HL-60 (cell line): ENCODE measurements around the gene ALDH1A1.

Source experiments
- DNase-seq, 2 experiments: peaks; one replicate each; pipeline ENCODE4 v3.0.0-alpha.2; 2010 to 2020; ENCODE audit warnings: low read depth in 1 of 2, low spot score in 1 of 2
- H3K27ac ChIP-seq: fragments of 250-450 bp; sonication (Bioruptor Pico); replicated peaks from 2 replicates; pipeline ENCODE4 v1.5.1; 2020; ENCODE audit warnings: mild to moderate bottlenecking, moderate library complexity
- H3K27me3 ChIP-seq: fragments of 250-450 bp; sonication (Bioruptor Pico); 2 replicates; pipeline ENCODE4 v1.5.1; 2021; ENCODE audit warnings: mild to moderate bottlenecking, moderate library complexity; ENCODE audit not compliant: insufficient read depth, poor library complexity, severe bottlenecking
- H3K4me3 ChIP-seq: replicated peaks from 2 replicates; pipeline ENCODE4 v1.5.1; 2011; ENCODE audit warnings: mild to moderate bottlenecking, control low read depth, low read length; ENCODE audit not compliant: insufficient read depth
- CTCF ChIP-seq: IDR thresholded peaks from one replicate; pipeline ENCODE4 v1.5.1; 2011; ENCODE audit warnings: low read length, control low read depth, inconsistent platforms; ENCODE audit not compliant: insufficient read depth
- GABPA ChIP-seq: IDR thresholded peaks from 2 replicates; pipeline ENCODE4 v1.6.1; 2012; ENCODE audit warnings: low read depth
- POLR2AphosphoS5 ChIP-seq: IDR thresholded peaks from 2 replicates; pipeline ENCODE4 v1.6.1; 2012; ENCODE audit warnings: low read depth
- REST ChIP-seq: IDR thresholded peaks from 2 replicates; pipeline ENCODE4 v1.6.1; 2012; ENCODE audit warnings: low read depth; ENCODE audit not compliant: insufficient replicate concordance
- SPI1 ChIP-seq: IDR thresholded peaks from 2 replicates; pipeline ENCODE4 v1.6.1; 2012; ENCODE audit warnings: low read depth, mild to moderate bottlenecking, borderline replicate concordance

The ALDH1A1 gene

DNA sequence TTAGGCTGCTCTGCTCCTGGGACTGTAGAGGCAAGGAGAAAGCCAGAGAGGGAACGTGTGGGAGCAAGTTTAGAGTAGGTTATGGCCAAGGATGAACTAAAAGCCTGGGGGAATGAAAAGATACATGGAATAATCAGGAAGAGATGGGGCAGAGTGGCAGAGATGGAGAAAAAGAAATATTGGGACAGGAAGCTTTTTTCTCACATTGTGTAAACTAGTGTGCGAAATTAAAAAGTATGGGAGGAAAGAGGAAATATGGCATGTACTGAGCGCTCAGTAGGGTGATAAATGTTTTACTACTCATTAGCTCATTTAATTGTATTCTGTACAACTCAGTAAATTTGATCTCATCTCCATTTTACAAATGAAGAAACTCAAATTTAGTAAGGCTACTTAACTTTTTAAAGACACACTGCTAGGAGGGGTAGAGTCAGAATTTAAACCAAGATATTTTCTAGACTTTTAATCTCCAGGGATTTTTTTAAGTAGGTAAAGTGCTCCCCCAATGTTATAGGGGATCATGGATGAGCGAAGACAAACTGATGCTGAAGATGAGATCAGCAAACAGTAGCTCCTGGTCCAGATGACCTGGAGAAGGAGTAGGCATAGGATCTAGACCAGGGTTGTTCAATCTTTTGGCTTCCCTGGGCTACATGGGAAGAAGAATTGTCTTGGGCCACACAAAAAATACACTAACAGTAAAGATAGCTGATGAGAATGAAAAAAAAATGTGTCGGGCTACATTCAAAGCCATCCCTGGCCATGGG is 30.8 kb downstream of the ALDH1A1 start:
- Histone ChIP-seq H3K27me3 (no peaks in the 10 kb centered on the region), H3K27ac (no peak overlapping the region), H3K4me3 (no peak overlapping the region)
- no peak for DNase-seq
- TF ChIP-seq SPI1 (no peak), REST (no peak), POLR2AphosphoS5 (no peak), GABPA (no peak), CTCF (no peak)

- Histone ChIP-seq H3K4me3 (no peak overlapping the region), H3K27me3 (no peaks in the 10 kb centered on the region), H3K27ac (no peak overlapping the region)
- no peak for TF ChIP-seq GABPA
- no peak for TF ChIP-seq SPI1
- TF ChIP-seq CTCF = no peak
- TF ChIP-seq REST = no peak
- TF ChIP-seq POLR2AphosphoS5 = no peak
- DNase-seq = no peak
These were observed 33.5 kb downstream of the ALDH1A1 start for GRCh38 chr9:72919246-72919945.

DNA sequence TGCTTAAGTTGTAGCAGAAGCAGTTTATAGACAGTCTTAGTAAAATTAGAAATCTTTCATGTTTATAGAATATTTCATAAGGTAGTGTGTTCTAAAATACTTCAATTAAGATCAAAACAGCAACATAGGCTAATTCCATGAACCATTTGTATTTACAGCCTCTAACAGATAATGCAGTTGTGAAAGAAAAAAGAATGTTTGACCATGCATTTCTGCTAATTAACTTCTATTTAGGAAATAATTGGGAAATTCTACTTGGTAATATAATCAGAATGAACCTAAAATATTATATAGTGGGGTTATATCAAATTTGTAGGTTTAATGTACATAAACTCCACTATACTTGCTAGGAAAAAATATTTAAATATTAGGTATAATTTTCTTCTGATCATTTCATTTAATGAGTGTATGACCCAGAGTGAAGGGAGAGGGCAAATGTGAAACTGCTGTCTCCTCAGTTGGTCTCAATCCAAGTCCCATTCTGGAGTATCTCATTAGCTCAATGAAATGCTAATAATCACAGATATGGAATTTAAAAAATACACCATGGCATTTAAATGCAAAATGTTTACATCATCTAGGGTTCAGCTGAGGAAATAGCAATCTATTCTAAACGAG is 34.9 kb downstream of the ALDH1A1 start:
- no peak overlapping the region for H3K4me3 ChIP-seq
- TF ChIP-seq REST = no peak
- H3K27ac ChIP-seq = no peak overlapping the region
- DNase-seq = no peak
- no peaks in the 10 kb centered on the region for H3K27me3 ChIP-seq
